GM23338 (cell line): ENCODE measurements around the gene PRDM8.

Experiments used
- CREB1 ChIP-seq: fragments of 250-450 bp; sonication (Bioruptor Pico); IDR thresholded peaks from 2 replicates; pipeline ENCODE4 v1.5.0; 2020; ENCODE audit warnings: low read depth, mild to moderate bottlenecking, moderate library complexity
- EZH2 ChIP-seq: fragments of 200-600 bp; sonication (generic); IDR thresholded peaks from one replicate; pipeline ENCODE4 v1.8.0; 2017; ENCODE audit warnings: antibody characterized with exemption, mild to moderate bottlenecking, low read depth; ENCODE audit not compliant: unreplicated experiment
- EZH2phosphoT487 ChIP-seq: fragments of 200-600 bp; sonication (generic); IDR thresholded peaks from one replicate; pipeline ENCODE4 v1.8.1; 2018; ENCODE audit warnings: antibody characterized with exemption; ENCODE audit not compliant: unreplicated experiment
- JUNB ChIP-seq: IDR thresholded peaks from one replicate; pipeline ENCODE4 v1.6.1; 2016; ENCODE audit warnings: antibody characterized with exemption; ENCODE audit not compliant: unreplicated experiment
- POLR2AphosphoS5 ChIP-seq: IDR thresholded peaks from 2 replicates; pipeline ENCODE4 v1.6.1; 2016; ENCODE audit warnings: antibody characterized with exemption, low read depth
- TF ChIP-seq, protein P1 (sequence below), 2 experiments: fragments of 200-600 bp in 1 of 2; sonication (generic) in 1 of 2; conservative IDR thresholded peaks; 2 replicates each; pipeline versions ENCODE4 v1.5.1 to v1.6.1; 2016 to 2017; ENCODE audit warnings: antibody characterized with exemption in 2 of 2, low read depth in 2 of 2, mild to moderate bottlenecking in 2 of 2, moderate library complexity in 1 of 2
- TF ChIP-seq, protein P2 (sequence below): IDR thresholded peaks from one replicate; pipeline ENCODE4 v1.6.1; 2018; ENCODE audit warnings: antibody characterized with exemption; ENCODE audit not compliant: unreplicated experiment
- TF ChIP-seq, protein P3 (sequence below): IDR thresholded peaks from 2 replicates; pipeline ENCODE4 v1.6.1; 2016; ENCODE audit warnings: antibody characterized with exemption

DNA sequence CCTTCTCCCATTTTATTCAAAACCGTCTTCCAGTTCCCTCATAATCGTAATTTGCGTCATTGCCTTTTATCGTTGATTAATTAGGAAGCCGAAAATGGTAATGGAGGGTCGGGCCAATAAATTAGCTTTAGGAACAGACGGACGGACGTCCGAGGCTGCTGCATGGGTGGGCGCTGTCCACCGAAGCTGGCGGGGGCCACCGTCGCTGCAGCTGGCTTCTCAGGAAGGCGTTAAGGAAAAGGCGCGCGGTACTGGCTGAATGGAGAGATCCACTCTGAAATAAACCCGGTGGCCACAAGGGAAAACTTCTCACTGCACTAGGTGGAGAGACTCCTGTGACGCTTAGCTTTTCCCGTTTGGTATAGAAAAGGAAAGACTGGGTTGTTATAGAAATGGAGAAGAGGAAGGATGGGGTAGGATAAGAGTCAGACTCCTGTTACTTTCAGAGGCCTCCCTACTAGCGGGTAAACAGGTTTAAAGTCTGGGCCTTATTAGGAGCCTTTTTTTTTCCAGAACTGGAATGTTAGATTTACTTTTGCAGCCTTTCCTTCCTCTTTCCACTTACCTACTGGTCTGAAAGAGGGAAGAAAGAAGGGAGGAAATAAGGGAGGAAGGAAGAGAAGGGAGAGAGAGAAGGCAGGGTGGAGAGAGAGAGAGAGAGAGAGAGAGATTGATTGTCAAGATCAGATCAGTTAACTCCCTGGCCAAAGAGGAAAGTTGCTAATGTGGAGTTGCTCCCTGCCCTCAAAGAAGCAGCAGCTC lies 11.3 kb upstream of the PRDM8 start:
- TF ChIP-seq, protein P1, sequence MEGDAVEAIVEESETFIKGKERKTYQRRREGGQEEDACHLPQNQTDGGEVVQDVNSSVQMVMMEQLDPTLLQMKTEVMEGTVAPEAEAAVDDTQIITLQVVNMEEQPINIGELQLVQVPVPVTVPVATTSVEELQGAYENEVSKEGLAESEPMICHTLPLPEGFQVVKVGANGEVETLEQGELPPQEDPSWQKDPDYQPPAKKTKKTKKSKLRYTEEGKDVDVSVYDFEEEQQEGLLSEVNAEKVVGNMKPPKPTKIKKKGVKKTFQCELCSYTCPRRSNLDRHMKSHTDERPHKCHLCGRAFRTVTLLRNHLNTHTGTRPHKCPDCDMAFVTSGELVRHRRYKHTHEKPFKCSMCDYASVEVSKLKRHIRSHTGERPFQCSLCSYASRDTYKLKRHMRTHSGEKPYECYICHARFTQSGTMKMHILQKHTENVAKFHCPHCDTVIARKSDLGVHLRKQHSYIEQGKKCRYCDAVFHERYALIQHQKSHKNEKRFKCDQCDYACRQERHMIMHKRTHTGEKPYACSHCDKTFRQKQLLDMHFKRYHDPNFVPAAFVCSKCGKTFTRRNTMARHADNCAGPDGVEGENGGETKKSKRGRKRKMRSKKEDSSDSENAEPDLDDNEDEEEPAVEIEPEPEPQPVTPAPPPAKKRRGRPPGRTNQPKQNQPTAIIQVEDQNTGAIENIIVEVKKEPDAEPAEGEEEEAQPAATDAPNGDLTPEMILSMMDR (conservative IDR thresholded peaks at IDR 0.05; ENCODE audit: low read depth in 2 of 2), result no peak
- no peak for TF ChIP-seq CREB1 (CRISPR knock-in tag)
- TF ChIP-seq, protein P2, sequence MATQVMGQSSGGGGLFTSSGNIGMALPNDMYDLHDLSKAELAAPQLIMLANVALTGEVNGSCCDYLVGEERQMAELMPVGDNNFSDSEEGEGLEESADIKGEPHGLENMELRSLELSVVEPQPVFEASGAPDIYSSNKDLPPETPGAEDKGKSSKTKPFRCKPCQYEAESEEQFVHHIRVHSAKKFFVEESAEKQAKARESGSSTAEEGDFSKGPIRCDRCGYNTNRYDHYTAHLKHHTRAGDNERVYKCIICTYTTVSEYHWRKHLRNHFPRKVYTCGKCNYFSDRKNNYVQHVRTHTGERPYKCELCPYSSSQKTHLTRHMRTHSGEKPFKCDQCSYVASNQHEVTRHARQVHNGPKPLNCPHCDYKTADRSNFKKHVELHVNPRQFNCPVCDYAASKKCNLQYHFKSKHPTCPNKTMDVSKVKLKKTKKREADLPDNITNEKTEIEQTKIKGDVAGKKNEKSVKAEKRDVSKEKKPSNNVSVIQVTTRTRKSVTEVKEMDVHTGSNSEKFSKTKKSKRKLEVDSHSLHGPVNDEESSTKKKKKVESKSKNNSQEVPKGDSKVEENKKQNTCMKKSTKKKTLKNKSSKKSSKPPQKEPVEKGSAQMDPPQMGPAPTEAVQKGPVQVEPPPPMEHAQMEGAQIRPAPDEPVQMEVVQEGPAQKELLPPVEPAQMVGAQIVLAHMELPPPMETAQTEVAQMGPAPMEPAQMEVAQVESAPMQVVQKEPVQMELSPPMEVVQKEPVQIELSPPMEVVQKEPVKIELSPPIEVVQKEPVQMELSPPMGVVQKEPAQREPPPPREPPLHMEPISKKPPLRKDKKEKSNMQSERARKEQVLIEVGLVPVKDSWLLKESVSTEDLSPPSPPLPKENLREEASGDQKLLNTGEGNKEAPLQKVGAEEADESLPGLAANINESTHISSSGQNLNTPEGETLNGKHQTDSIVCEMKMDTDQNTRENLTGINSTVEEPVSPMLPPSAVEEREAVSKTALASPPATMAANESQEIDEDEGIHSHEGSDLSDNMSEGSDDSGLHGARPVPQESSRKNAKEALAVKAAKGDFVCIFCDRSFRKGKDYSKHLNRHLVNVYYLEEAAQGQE, result no peak
- TF ChIP-seq POLR2AphosphoS5, result no peak
- TF ChIP-seq EZH2, result peak; percentile 82
- TF ChIP-seq EZH2phosphoT487, result peak; percentile 64
- no peak for TF ChIP-seq JUNB
- TF ChIP-seq, protein P3, sequence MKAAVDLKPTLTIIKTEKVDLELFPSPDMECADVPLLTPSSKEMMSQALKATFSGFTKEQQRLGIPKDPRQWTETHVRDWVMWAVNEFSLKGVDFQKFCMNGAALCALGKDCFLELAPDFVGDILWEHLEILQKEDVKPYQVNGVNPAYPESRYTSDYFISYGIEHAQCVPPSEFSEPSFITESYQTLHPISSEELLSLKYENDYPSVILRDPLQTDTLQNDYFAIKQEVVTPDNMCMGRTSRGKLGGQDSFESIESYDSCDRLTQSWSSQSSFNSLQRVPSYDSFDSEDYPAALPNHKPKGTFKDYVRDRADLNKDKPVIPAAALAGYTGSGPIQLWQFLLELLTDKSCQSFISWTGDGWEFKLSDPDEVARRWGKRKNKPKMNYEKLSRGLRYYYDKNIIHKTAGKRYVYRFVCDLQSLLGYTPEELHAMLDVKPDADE, result no peak
